GM23248 (cell line): ENCODE measurements around the gene ZCCHC2.

Source experiments
- EZH2 ChIP-seq: fragments of 200-600 bp; sonication (generic); IDR thresholded peaks from 2 replicates; pipeline ENCODE4 v1.6.1; 2018; ENCODE audit warnings: antibody characterized with exemption, mild to moderate bottlenecking; ENCODE audit not compliant: insufficient read depth, poor library complexity, severe bottlenecking
- EZH2phosphoT487 ChIP-seq: fragments of 200-600 bp; sonication (generic); IDR thresholded peaks from 2 replicates; pipeline ENCODE4 v1.6.1; 2018; ENCODE audit warnings: antibody characterized with exemption, moderate library complexity, mild to moderate bottlenecking, low read depth; ENCODE audit not compliant: insufficient read depth

DNA sequence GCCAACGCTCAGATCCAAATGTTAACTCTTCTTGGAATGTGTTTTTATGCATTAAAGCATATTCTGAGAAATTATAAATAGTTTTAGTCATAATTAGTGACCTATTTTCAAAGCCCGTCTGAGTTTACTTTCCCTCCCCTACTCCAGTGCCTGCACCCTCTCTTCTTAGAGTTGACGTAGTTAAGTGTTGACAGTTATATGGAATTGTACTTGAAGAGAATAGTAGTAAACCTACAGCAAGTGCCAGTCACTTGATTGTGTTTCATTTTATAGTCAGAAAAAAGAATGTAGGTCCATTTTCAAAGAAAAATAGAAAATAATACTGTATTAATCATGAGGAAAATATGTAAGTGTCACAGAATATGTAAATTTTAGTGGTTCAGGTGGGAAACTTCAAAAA is 41.2 kb downstream of the ZCCHC2 start:
- TF ChIP-seq EZH2phosphoT487, result no peak
- TF ChIP-seq EZH2, result no peak
